ENCODE measurements around the gene CWC15. TPM values are rescaled to one million over a fixed set of nuclear protein-coding genes. Genes with fewer than 3 reads are reported as not detected.

Gene CWC15
- total and polyA plus RNA-seq, 9 of the 15 experiments (the other 6 are each of a cell fraction or from before 2014, with no cell fraction given): 47.3 to 168 (median 89.2) TPM

DNA sequence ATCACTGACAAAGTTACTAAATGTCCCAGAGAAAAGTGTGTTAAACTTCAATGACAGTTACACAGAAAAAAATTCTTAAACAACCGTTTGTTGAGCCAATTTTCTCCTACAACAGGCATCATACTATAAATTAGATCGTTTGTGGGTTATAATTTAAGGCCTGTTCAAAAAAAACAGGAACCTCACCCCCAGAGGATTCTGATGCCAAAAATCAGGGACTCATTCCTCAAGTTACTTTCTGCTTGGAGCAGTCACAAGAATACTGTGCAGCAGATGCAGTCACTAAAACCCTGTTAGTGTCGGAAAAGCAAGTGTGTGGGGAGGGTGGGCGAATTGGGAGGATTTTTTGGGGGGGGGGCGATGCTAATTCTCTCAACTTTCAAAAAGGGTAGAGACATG is 657 bp downstream of the CWC15 start:
- CTCF ChIA-PET (ENCODE audit: low intra/inter-chr PET ratio): no interaction called here
- no peaks in the 10 kb centered on the region for H3K9me3 ChIP-seq (replicated peaks; ENCODE audit: control insufficient read depth, insufficient read depth, low read depth, low read length)
- TF ChIP-seq POLR2B (IDR thresholded peaks at IDR 0.05; ENCODE audit: low read depth, partially characterized antibody) (no peak), ZNF12 (CRISPR knock-in tag; IDR thresholded peaks at IDR 0.05) (no peak), SIN3A (IDR thresholded peaks at IDR 0.05; ENCODE audit: borderline replicate concordance in 2 of 2, control insufficient read depth in 1 of 2, low read depth in 2 of 2, low read length in 2 of 2) (no peak), ARHGAP35 (IDR thresholded peaks at IDR 0.05; ENCODE audit: partially characterized antibody) (no peak), HNRNPL (IDR thresholded peaks at IDR 0.05; ENCODE audit: low read depth, low read length) (no peak), ZNF507 (tag; conservative IDR thresholded peaks at IDR 0.05) (no peak), PURB (CRISPR knock-in tag; IDR thresholded peaks at IDR 0.05; ENCODE audit: low read depth) (no peak), TEAD1 (CRISPR knock-in tag; IDR thresholded peaks at IDR 0.05) (no peak), HDAC1 (IDR thresholded peaks at IDR 0.05) (no peak)
- TF ChIP-seq, protein P1, sequence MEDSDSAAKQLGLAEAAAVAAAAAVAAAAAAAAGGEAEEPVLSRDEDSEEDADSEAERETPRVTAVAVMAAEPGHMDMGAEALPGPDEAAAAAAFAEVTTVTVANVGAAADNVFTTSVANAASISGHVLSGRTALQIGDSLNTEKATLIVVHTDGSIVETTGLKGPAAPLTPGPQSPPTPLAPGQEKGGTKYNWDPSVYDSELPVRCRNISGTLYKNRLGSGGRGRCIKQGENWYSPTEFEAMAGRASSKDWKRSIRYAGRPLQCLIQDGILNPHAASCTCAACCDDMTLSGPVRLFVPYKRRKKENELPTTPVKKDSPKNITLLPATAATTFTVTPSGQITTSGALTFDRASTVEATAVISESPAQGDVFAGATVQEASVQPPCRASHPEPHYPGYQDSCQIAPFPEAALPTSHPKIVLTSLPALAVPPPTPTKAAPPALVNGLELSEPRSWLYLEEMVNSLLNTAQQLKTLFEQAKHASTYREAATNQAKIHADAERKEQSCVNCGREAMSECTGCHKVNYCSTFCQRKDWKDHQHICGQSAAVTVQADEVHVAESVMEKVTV (CRISPR knock-in tag; IDR thresholded peaks at IDR 0.05): no peak
- intact Hi-C loops (cut with micrococcal nuclease): loop anchor here (5.0 to 10.0 kb wide), 3 partner anchors 58 to 175 kb away; partner anchors contain the start of gene SRSF8
- POLR2A ChIA-PET: interaction anchor here (1.2 to 1.6 kb wide), 6 partner anchors 8 to 172 kb away, joined by 3 to 18 read pairs (median 3); no protein-coding TSS in a partner anchor
- H3K9ac ChIP-seq (ENCODE audit: insufficient read depth in 1 of 2, low read depth in 2 of 2, low read length in 2 of 2): peak overlapping the region; percentile 91 to 99
- in situ Hi-C loops (cut with MboI): no loop called here
- no peak for FAIRE-seq
- peak overlapping the region; percentile 83 for H3K27ac ChIP-seq (ENCODE audit: extremely low read depth, low read depth, low read length)
- no peaks in the 10 kb centered on the region for H3K9me1 ChIP-seq (ENCODE audit: control insufficient read depth, insufficient read depth, low read length)
- no TSS peak for BruUV-seq (replicated peaks)
- peaks cover 0 to 8% of the 10 kb centered on the region in 2 experiments; a peak in 2 of 5 replicates for H3K4me1 ChIP-seq (replicated peaks in 1 of 2; ENCODE audit: control insufficient read depth in 2 of 2, insufficient read depth in 2 of 2, low read length in 2 of 2)
- peaks cover 19% of the 10 kb centered on the region for H3K79me2 ChIP-seq (ENCODE audit: control insufficient read depth, insufficient read depth, low read length)
- H2AFZ ChIP-seq (ENCODE audit: low read depth, low read length): no peak overlapping the region
- peak overlapping the region; percentile 86 for H3K4me3 ChIP-seq
- H3K27me3 ChIP-seq (ENCODE audit: control insufficient read depth in 2 of 2, insufficient read depth in 2 of 2, low read length in 2 of 2): no peaks in the 10 kb centered on the region
- DNase-seq (ENCODE audit: extremely low read depth in 1 of 4, low spot score in 3 of 4): no peak
- WGBS (ENCODE audit: insufficient coverage, low coverage, missing lambda C conversion rate): 3% methylated on average over 5 of the region's 5 CpGs
- peaks cover 47% of the 10 kb centered on the region for H3K36me3 ChIP-seq (ENCODE audit: control insufficient read depth, insufficient read depth, low read length)
- H3K4me2 ChIP-seq (ENCODE audit: insufficient read depth, low read length): peak overlapping the region; percentile 95
- H4K20me1 ChIP-seq (replicated peaks; ENCODE audit: control insufficient read depth, insufficient read depth, low read length): no peaks in the 10 kb centered on the region
- no peak for ATAC-seq
